ENCODE results near the gene CEP128. TPM values are rescaled to one million over a fixed set of nuclear protein-coding genes. Genes with fewer than 3 reads are reported as not detected.

The CEP128 gene
- total RNA-seq, 1 experiment from 2014 or later: 29.3 TPM

DNA sequence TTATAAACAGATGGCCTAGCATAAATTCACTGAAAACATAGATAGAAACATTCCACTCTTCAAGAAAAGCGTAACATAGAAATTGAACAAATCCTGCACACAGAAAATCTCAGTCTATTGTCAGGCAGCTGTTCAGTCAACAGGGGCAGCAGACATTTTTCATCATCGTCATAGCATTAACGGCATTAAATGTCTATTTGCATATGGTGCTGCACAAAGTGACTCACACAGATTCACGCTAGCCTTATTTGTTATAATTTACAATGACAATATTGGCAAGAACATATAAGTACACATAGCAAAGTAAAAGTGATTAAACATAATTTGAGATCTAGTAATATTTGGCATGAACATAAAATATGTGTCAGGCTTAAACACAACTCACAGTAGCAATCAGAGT, 95.7 kb downstream of the CEP128 start:
- Histone ChIP-seq H3K4me2 (no peak overlapping the region), H3K9me3 (ENCODE audit: insufficient read depth, low read depth) (peaks cover 8% of the 10 kb centered on the region; the same call in 1 of the 2 replicates), H3K79me2 (ENCODE audit: low read depth) (no peaks in the 10 kb centered on the region), H3K36me3 (ENCODE audit: low read depth) (no peaks in the 10 kb centered on the region; the same call in 1 of the 2 replicates), H3K9me2 (ENCODE audit: insufficient read depth) (no peaks in the 10 kb centered on the region), H3F3A (ENCODE audit: insufficient read depth, low read depth) (0 out of 2 replicates have a peak, but pooled peaks cover under 1% of the 10 kb centered on the region), H3K27me3 (ENCODE audit: insufficient read depth, low read depth) (no peaks in the 10 kb centered on the region), H2AFZ (no peak overlapping the region), H3K27ac (no peak overlapping the region), H3K4me3 (no peak overlapping the region), H4K20me1 (ENCODE audit: insufficient read depth) (no peaks in the 10 kb centered on the region), H3K4me1 (replicated peaks; ENCODE audit: insufficient read depth) (peaks cover 13% of the 10 kb centered on the region)
- intact Hi-C loops (cut with micrococcal nuclease; ENCODE audit: unreplicated experiment): loop anchor here (10.0 kb wide), 1 partner anchor 411 kb away; no protein-coding TSS in a partner anchor
- BruUV-seq (replicated peaks): no TSS peak
- TF ChIP-seq EZH2 (IDR thresholded peaks at IDR 0.05; ENCODE audit: low read depth): no peak
- TF ChIP-seq, protein P1, sequence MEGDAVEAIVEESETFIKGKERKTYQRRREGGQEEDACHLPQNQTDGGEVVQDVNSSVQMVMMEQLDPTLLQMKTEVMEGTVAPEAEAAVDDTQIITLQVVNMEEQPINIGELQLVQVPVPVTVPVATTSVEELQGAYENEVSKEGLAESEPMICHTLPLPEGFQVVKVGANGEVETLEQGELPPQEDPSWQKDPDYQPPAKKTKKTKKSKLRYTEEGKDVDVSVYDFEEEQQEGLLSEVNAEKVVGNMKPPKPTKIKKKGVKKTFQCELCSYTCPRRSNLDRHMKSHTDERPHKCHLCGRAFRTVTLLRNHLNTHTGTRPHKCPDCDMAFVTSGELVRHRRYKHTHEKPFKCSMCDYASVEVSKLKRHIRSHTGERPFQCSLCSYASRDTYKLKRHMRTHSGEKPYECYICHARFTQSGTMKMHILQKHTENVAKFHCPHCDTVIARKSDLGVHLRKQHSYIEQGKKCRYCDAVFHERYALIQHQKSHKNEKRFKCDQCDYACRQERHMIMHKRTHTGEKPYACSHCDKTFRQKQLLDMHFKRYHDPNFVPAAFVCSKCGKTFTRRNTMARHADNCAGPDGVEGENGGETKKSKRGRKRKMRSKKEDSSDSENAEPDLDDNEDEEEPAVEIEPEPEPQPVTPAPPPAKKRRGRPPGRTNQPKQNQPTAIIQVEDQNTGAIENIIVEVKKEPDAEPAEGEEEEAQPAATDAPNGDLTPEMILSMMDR (conservative IDR thresholded peaks at IDR 0.05): no peak
- ChIA-PET POLR2A (ENCODE audit: unreplicated experiment) (no interaction called here), CTCF (interaction anchor here (0.6 kb wide), 1 partner anchor 259 kb away, joined by 3 read pairs; no protein-coding TSS in a partner anchor)
- DNase-seq: no peak

DNA sequence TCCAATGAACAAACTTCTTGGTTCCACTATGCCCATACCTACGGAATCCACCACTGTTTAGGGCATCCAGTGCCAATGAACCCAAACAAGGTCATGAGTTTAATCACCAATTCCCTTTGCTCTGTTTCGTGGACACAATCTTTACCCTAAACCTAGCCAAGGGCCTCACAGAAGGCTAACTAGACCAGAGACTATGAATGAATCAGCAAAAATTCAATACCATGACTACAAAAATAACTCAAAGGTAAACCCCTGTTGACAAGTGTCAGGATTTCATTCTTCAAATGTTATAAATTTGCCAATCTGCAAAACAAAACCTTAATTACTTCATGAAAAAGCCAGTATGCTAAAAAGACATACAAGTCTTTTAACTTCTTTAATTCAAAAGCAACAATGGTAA, 96.7 kb downstream of the CEP128 start:
- no peak overlapping the region for H3K4me2 ChIP-seq
- H3F3A ChIP-seq (ENCODE audit: insufficient read depth, low read depth): no peaks in the 10 kb centered on the region
- ChIA-PET CTCF (no interaction called here), POLR2A (ENCODE audit: unreplicated experiment) (no interaction called here)
- no peaks in the 10 kb centered on the region; the same call in 1 of the 2 replicates for H3K36me3 ChIP-seq (ENCODE audit: low read depth)
- no peak overlapping the region for H3K27ac ChIP-seq
- H3K9me3 ChIP-seq (ENCODE audit: insufficient read depth, low read depth): peaks cover 8% of the 10 kb centered on the region; the same call in 1 of the 2 replicates
- H3K4me3 ChIP-seq: no peak overlapping the region
- no peak for DNase-seq
- peaks cover 11% of the 10 kb centered on the region for H3K4me1 ChIP-seq (replicated peaks; ENCODE audit: insufficient read depth)
- intact Hi-C loops (cut with micrococcal nuclease; ENCODE audit: unreplicated experiment): loop anchor here (10.0 kb wide), 1 partner anchor 410 kb away; no protein-coding TSS in a partner anchor
- TF ChIP-seq, protein P1 (conservative IDR thresholded peaks at IDR 0.05): no peak
- H3K27me3 ChIP-seq (ENCODE audit: insufficient read depth, low read depth): no peaks in the 10 kb centered on the region
- no peaks in the 10 kb centered on the region for H3K79me2 ChIP-seq (ENCODE audit: low read depth)
- H2AFZ ChIP-seq: no peak overlapping the region; the same call in 1 of the 2 replicates
- no peaks in the 10 kb centered on the region for H4K20me1 ChIP-seq (ENCODE audit: insufficient read depth)
- H3K9me2 ChIP-seq (ENCODE audit: insufficient read depth): no peaks in the 10 kb centered on the region
- BruUV-seq (replicated peaks): no TSS peak

DNA sequence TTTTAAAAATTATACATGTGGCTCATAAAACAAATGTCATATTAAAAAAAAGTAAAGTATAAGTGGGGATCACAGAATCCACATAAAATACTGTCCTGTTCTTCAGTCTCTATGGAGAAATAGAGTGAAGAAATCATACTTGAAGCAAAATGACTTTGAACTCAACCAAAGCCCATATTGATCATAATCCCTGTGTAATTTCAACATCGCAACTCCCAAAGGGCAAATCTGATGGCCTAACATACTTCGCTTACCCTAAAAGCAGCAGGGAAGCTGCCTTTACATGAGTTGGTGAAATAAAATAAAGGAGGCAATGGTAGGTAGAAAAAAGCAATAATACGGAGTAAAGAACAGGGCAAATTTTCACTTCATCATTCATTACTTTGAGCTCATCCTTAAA, 101.8 kb downstream of the CEP128 start:
- Histone ChIP-seq H2AFZ (no peak overlapping the region), H3F3A (ENCODE audit: insufficient read depth, low read depth) (no peaks in the 10 kb centered on the region), H3K36me3 (ENCODE audit: low read depth) (no peaks in the 10 kb centered on the region; the same call in 1 of the 2 replicates), H3K4me3 (no peak overlapping the region), H3K79me2 (ENCODE audit: low read depth) (no peaks in the 10 kb centered on the region), H4K20me1 (ENCODE audit: insufficient read depth) (no peaks in the 10 kb centered on the region), H3K9me3 (ENCODE audit: insufficient read depth, low read depth) (peaks cover 8% of the 10 kb centered on the region; the same call in 1 of the 2 replicates), H3K4me1 (replicated peaks; ENCODE audit: insufficient read depth) (peaks cover under 1% of the 10 kb centered on the region), H3K9me2 (ENCODE audit: insufficient read depth) (no peaks in the 10 kb centered on the region), H3K4me2 (no peak overlapping the region), H3K27ac (no peak overlapping the region), H3K27me3 (ENCODE audit: insufficient read depth, low read depth) (no peaks in the 10 kb centered on the region)
- TF ChIP-seq, protein P1 (conservative IDR thresholded peaks at IDR 0.05): no peak
- TF ChIP-seq EZH2 (IDR thresholded peaks at IDR 0.05; ENCODE audit: low read depth): no peak
- ChIA-PET POLR2A (ENCODE audit: unreplicated experiment) (no interaction called here), CTCF (no interaction called here)
- BruUV-seq (replicated peaks): no TSS peak
- DNase-seq: no peak
- intact Hi-C loops (cut with micrococcal nuclease; ENCODE audit: unreplicated experiment): loop anchor here (10.0 kb wide), 1 partner anchor 405 kb away; no protein-coding TSS in a partner anchor

Measured in PC-9 (cell line).